CD4-positive, alpha-beta T cell treated with Interferon alpha-2 for 1 hour (primary cell): ENCODE data around the gene TRIM61.
"Not testable (repeated sequence)": the region's sequence is repeated elsewhere in the genome, so short reads cannot be mapped to it uniquely, and the experiment has no call there.

Source experiments
- DNase-seq, 2 donors: peaks; one replicate each; pipeline ENCODE4 v3.0.0-alpha.2; 2020 to 2022

Gene TRIM61

DNA sequence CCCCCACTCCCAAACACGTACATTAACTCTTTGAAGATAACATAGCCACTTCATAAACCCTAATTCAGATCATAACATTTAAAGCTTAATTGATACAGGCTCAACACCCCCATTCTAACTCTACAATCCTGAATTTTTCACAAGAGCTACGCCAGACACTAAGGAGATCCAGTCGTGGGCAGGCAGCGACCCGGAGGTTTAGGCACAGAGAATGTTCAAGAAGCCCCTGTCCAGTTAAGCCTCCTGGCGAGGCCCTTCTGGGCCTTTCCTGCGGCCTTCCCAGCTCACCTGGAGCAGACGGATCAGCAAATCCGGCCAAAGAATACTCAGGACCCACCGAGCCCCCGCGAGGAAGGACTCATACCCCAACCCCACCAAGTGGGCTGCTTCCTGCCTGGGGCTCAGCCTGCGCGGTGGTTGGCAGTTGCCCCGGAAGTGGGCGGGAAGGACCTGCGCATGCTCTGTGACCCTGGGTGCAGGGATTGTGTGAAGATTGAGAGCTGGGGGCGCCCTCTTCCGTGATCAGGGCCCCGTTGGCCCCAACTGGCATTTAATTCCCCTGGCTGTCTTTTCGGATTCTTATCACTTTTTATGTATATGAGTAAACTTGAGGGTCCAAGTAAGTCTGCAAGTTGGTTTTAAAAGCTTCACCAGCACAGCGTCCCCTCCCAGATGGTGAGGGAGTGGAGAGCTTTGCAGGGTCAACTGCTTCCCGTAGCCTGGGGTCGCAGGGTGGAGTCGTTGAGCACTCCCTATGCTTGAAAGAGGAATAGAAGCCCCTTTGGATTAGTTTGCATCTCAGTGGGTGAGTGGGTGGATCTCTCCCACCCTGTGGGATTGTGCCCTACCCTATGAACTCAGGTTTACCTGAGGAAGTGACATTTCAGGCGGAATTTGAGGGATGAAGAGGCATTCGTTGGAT is at the start of gene TRIM61:
TRIM61 (minus strand) TSS at position 415 of the 922 bp plus-strand sequence. CDS start 7,655 bp downstream, outside the sequence.
- DNase-seq = peak; percentile 45 to 47

DNA sequence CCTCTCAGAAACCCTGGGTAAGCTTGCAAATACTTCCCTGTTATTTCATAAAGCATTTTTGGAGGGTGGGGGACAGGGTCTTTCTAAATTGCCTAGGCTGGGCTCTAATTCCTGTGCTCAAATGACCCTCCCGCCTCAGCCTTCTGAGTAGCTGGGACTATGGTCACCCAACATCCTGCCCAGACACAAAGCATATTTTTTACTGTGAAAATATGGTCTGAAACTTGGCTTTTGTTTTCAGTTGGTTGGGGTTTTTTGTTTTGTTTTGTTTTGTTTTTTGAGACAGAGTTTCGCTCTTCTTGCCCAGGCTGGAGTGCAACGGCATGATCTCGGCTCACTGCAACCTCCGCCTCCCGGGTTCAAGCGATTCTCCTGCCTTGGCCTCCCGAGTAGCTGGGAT is 48.3 kb upstream of the TRIM61 start:
- not testable (repeated sequence) for DNase-seq

DNA sequence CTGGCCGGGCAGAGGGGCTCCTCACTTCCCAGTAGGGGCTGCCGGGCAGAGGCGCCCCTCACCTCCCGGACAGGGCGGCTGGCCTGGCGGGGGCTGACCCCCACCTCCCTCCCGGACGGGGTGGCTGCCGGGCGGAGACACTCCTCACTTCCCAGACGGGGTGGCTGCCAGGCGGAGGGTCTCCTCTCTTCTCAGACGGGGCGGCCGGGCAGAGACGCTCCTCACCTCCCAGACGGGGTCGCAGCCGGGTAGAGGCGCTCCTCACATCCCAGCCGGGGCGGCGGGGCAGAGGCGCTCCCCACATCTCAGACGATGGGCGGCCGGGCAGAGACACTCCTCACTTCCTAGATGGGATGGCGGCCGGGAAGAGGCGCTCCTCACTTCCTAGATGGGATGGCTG is 42.5 kb upstream of the TRIM61 start:
- DNase-seq = not testable (repeated sequence)

DNA sequence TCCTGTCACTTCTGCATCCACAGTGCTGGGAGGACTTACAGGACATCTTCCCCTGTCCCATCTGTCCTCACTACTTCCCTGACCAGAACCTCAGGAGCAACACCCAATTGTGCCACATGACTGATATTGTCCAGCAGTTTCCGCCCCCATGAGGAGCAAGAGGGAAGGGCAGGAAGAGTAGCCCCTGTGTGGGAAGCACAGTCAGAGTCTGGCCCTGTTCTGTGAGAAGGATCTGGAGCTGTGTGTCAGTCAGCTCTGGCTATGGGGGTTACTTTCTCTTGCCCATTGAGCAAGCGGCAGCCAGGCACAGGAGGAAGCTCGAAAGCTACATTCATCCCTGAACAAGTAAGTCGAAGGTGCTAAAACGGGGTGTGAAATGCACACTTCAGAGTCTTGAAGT is 39.5 kb upstream of the TRIM61 start:
- no peak for DNase-seq

DNA sequence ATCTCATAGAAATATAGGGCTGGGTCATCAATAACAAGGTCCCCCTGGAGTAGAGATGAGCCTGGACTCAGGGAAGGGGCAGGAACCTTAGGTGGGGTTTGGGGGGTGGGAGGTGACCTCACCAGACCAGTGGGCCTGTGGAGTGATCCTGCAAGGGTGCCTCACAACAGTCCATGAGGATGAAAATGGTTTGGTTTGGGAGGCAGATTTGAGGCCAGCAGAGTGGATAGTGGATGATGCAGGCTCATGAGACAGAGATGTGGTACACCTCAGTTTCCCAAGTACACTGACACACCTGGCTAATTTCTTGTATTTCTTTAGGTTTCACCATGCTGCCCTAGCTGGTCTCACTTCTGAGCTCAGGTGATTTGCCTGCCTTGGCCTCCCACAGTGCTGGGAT is 36.2 kb upstream of the TRIM61 start:
- no peak for DNase-seq

DNA sequence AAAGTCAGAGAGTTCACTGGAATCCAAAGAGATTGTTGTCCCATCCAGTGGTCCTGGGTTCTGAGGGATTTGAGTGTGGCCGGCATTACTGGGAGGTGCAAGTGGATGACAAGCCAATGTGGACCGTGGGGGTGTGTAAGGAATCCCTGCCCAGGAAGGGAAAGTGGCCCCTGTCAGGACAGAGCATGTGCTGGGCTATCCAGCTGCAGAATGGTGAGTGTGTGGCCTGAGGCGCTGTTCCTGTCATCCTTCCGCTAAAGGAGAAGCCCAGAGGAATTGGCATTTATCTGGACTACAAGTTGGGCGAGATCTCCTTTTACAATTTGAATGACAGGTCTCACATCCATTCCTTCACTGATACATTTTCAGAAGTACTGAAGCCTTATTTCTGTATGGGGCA is 33.9 kb upstream of the TRIM61 start:
- no peak for DNase-seq

DNA sequence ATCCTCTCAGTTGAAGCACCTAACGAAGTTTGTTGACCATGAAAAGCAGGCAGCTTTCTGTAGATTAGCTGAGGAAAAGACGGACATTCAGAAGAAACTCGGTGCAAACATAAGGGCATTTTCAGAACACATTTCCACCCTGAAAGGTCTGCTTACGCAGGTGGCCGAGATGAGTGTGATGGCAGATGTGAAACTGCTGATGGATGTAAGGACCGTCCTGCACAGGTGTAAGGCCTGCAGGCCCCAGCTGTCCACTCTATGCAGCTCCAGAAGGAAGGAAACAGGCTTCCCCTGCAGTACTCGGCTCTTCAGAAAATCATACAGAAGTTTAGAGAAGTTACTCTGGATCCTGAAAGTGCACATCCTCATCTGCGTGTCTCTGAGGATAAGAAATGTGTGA is 33.5 kb upstream of the TRIM61 start:
- no peak for DNase-seq

DNA sequence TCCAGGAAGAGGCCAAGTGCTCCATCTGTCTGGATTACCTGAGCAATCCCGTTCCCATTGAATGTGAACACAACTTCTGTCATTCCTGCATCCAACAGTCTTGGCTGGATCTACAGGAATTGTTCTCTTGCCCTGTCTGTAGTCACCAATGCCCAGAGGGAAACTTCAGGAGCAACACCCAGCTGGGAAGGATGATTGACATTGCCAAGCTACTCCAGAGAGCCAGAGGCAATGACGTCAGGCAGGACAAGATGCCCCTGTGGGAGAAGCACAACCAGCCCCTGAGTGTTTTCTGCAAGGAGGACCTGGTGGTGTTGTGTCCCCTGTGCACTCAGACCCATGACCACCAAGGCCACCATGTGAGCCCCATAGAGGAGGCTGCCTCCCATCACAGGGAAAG is 33.0 kb upstream of the TRIM61 start:
- DNase-seq = no peak

DNA sequence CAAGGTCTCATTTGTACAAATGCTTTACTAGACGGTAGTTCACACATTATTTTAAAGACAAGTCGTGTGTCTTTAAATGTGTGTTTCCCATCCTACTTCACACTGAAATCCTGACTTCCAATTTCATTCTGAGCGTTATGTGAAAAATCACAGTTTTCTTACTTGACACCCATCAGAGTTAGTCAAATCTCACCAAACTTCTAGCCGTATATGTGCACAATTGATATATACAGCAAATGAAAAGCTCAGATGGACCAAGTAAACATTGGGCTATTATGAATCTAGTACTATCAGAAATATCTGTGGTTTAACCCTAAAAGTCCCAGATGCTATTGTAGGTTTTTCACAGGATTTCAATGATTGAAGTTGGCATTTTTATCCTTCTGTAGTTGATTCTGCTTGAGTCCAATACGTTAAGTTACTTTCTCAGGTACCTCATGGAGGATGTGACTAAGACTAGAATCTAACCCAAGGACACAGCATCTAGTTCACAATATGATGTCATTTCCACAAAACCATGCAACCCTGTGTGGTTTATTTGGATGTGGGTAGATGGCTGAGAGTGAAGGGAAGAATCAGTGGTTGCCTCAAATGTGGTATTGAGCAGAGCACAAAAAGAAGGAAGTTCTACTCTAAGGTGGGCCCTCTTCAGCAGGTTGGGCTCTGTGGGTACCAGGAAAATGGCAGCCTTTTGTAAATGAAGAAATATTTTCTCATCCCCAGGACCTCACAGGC is 32.2 kb upstream of the TRIM61 start:
- DNase-seq = no peak

DNA sequence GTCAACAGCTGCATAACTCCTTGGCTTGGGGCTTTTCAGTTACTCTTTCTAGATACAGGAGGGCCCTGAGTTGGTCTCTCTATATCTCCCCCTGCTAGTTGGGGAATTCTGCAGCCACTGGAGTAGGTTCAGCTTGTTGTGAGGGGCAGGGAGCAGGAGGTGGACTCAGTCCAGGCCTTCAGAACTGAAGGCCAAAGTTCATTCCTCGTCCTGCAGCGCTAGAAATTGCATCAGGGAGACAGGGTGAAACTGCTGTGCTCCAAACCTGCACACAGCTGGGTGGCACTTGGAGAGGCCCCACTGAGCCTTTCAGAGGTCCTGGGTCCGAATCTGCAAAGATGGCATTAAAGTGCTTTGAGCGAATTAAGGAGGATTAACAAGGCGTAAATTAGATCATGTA is 29.4 kb upstream of the TRIM61 start:
- DNase-seq = no peak

DNA sequence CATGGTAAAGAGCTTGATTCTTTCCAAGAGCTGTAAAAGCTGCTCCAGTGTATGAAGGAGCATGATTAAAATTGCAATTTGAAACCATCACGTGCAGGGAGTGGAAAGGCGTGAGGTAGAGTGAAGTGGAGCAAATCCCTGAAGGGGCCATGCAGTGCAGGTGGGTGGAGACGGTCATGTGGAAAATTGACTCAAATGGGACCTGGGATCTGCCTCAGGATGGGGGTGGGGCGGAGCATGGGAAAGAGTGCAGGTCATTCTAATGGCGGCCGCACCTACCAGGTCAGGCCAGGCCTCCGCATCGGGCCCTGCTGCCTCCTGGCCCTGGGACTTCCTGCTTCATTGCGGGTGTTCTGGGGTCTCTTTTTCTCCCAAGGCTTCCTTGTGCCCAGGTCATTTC is 29.0 kb upstream of the TRIM61 start:
- DNase-seq = no peak

DNA sequence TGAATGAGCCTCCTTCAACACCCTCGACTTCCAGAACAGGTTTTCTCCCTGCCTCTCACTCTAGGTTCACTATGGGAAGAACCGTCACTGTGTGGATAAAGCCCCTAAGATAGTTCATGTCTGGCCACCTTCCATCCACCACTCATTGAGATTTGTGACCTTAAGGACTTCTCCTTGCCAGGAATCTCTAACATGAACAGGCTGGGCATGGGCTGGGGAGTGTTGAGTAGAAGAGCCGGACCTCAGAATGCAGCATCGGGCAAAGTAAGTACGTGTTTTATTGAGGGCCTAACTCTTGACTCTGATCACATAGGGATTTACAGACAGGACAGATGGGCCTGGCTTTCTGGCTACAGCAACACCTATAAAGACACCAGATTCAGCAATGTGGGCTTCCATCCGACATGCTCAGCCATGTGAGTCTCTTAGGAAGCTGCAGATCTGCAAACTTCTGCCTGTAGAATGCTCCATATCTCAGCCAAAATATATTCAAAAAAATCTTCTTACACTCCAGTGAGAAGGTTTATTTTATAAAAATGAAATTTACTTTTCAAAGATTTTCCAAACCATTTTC is 28.0 kb upstream of the TRIM61 start:
- no peak for DNase-seq

DNA sequence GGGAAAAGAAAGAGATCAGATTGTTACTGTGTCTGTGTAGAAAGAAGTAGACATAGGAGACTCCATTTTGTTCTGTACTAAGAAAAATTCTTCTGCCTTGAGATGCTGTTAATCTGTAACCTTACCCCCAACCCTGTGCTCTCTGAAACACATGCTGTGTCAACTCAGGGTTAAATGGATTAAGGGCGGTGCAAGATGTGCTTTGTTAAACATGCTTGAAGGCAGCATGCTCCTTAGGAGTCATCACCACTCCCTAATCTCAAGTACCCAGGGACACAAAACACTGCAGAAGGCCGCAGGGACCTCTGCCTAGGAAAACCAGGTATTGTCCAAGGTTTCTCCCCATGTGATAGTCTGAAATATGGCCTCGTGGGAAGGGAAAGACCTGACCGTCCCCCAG is 24.5 kb upstream of the TRIM61 start:
- DNase-seq = not testable (repeated sequence)

DNA sequence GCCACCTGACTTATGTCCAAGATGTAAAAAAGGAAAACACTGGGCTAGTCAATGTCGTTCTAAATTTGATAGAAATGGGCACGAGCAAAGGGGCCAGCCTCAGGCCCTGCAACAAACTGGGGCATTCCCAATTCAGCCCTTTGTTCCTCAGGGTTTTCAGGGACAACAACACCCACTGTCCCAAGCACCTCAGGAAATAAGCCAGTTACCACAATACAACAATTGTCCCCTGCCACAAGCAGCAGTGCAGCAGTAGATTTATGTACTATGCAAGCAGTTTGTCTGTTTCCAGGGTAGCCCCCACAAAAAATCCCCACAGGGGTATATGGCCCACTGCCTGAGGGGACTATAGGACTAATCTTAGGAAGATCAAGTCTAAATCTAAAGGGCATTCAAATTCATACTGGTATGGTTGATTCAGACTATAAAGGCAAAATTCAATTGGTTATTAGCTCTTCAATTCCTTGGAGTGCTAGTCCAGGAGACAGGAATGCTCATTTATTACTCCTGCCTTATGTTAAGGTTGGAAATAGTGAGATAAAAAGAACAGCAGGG is 21.1 kb upstream of the TRIM61 start:
- DNase-seq = not testable (repeated sequence)

DNA sequence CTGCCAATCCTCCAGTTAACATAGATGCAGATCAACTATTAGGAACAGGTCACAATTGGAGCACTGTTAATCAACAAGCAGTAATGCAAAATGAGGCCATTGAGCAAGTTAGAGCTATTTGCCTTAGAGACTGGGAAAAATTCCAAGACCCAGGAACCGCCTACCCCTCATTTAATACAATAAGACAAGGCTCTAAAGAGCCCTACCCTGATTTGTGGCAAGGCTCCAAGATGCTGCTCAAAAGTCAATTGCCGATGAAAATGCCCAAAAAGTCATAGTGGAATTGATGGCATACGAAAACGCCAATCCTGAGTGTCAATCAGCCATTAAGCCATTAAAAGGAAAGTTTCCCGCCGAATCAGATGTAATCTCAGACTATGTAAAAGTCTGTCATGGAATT is 20.5 kb upstream of the TRIM61 start:
- DNase-seq = no peak

DNA sequence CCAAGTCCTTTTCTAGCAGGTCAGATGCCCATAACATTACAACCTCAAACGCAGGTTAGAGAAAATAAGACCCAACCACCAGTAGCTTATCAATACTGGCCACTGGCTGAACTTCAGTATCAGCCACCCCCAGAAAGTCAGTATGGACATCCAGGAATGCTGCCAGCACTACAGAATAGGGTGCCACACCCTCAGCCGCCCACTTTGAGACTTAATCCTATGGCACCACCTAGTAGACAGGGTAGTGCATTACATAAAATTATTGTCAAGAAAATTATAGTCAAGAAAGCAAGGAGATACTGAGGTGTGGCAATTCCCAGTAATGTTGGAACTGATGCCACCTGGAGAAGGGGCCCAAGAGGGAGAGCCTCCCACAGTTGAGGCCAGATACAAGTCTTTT is 19.9 kb upstream of the TRIM61 start:
- DNase-seq = no peak

DNA sequence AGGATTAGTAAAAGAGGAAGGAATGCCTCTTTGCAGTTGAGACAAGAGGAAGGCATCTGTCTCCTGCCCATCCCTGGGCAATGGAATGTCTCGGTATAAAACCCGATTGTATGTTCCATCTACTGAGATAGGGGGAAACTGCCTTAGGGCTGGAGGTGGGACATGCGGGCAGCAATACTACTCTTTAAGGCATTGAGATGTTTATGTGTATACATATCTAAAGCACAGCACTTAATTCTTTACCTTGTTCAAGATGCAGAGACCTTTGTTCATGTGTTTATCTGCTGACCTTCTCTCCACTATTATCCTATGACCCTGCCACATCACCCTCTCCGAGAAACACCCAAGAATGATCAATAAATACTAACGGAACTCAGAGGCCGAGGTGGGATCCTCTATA is 18.7 kb upstream of the TRIM61 start:
- DNase-seq = not testable (repeated sequence)

DNA sequence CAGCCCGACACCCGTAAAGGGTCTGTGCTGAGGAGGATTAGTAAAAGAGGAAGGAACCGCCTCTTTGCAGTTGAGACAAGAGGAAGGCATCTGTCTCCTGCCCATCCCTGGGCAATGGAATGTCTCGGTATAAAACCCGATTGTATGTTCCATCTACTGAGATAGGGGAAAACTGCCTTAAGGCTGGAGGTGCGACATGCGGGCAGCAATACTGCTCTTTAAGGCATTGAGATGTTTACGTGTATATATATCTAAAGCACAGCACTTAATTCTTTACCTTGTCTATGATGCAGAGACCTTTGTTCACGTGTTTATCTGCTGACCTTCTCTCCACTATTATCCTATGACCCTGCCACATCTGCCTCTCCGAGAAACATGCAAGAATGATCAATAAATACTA is 13.3 kb upstream of the TRIM61 start:
- not testable (repeated sequence) for DNase-seq

DNA sequence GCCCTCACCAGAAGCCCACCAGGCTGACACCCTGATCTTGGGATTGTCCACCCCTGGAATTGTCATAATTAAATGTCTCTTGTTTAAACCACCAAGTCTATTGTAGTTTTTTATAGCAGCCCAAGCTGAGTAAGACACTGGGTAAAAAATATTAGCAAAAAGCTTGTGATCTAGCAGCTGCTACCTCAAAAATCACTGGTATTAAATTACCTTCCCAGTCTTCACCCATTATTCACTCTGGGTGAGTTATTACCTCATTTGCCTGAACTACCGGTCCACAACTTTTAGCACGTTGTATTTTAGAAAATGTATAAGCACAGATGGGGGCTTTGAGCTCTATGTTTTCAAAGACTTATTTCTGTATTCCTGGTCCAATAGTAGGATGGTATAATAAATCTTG is 12.0 kb upstream of the TRIM61 start:
- DNase-seq = no peak

DNA sequence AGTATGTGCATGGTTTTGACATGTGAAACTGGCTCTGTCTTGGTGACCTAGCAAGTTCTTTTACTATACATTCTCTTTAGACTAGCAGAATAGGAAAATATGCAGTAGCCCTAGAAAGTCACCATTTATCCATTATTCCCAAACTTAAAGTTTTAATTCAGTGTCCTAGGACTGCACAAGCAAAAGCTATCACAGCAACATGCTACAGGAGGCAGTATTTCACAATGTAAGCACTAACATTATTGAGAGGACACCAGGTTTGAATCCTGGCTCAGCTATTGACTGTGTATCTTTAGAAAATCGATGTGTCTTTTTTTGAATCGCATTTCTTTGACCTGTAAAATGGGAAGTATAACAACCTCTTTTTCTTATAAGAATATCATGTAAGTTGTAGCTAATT is 5.5 kb downstream of the TRIM61 start:
- not testable (repeated sequence) for DNase-seq

DNA sequence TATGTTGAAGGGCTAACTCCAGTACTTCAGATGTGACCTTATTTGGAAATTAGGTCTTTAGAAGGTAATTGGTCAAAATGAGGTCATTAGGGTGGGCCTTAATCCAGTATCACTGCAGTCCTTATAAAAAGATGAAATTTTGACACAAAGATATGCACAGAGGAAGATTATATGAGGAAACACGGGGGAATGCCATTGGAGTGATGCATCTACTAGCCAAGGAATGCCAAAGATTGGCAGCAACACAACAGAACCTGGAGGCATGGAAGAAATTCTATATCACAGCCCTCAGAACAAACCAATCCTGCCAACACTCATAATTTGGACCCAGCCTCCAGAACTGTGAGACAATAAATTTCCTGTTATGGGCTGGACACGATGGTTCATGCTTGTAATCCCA is 17.6 kb downstream of the TRIM61 start:
- DNase-seq = no peak

DNA sequence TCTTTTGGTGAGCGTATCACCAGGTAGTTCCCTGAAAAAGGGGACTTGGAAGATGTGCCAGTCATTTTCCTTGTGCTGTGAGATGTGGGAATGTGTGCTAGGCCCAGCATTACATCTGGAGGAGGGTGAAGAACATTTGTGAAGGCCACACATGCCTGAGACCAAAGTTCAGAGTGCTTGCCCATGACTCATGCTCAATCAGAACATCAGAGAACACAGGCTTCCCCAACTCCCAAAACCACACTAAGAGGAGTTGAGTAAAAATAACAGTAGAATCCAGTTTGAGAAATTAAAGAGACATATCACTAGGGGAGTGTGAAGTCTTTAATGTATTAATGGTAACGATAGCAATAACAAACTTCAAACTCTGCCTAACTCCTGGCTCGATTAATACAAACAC is 18.0 kb downstream of the TRIM61 start:
- DNase-seq = not testable (repeated sequence)
